ENCODE measurements around the gene GNG7.

Gene GNG7

GRCh38 chr19:2557093-2557440, 145.4 kb downstream of the GNG7 start:
- Histone ChIP-seq H3K79me2 (ENCODE audit: insufficient read depth, low read length) (no peaks in the 10 kb centered on the region), H3K9me2 (replicated peaks; ENCODE audit: low read depth, low read length) (no peaks in the 10 kb centered on the region), H3F3A (ENCODE audit: low read depth) (peaks cover 7% of the 10 kb centered on the region), H3K4me2 (ENCODE audit: low read depth, low read length, poor library complexity, severe bottlenecking) (no peak overlapping the region), H3K9ac (ENCODE audit: low read depth, low read length, poor library complexity, severe bottlenecking) (no peak overlapping the region), H3K9me3 (ENCODE audit: insufficient read depth, low read depth, low read length) (no peaks in the 10 kb centered on the region), H4K20me1 (ENCODE audit: insufficient read depth, low read length, poor library complexity, severe bottlenecking) (no peaks in the 10 kb centered on the region), H3K4me1 (ENCODE audit: insufficient read depth, low read length, poor library complexity, severe bottlenecking) (peaks cover 25% of the 10 kb centered on the region), H3K36me3 (ENCODE audit: insufficient read depth, low read length) (no peaks in the 10 kb centered on the region), H2AFZ (ENCODE audit: low read length) (no peak overlapping the region), H3K4me3 (ENCODE audit: low read length, poor library complexity, severe bottlenecking) (no peak overlapping the region), H3K27me3 (ENCODE audit: insufficient read depth, low read length, poor library complexity, severe bottlenecking) (no peaks in the 10 kb centered on the region)
- TF ChIP-seq CTCF (conservative IDR thresholded peaks at IDR 0.05; ENCODE audit: low read length) = no peak
- TF ChIP-seq EZH2phosphoT487 (IDR thresholded peaks at IDR 0.05; ENCODE audit: borderline replicate concordance) = no peak

GRCh38 chr19:2556221-2557092, 146.0 kb downstream of the GNG7 start:
- no peaks in the 10 kb centered on the region for H3K9me2 ChIP-seq (replicated peaks; ENCODE audit: low read depth, low read length)
- no peak overlapping the region for H2AFZ ChIP-seq (ENCODE audit: low read length)
- peaks cover 7% of the 10 kb centered on the region for H3F3A ChIP-seq (ENCODE audit: low read depth)
- no peak overlapping the region for H3K4me2 ChIP-seq (ENCODE audit: low read depth, low read length, poor library complexity, severe bottlenecking)
- peaks cover 24% of the 10 kb centered on the region for H3K4me1 ChIP-seq (ENCODE audit: insufficient read depth, low read length, poor library complexity, severe bottlenecking)
- no peaks in the 10 kb centered on the region for H3K27me3 ChIP-seq (ENCODE audit: insufficient read depth, low read length, poor library complexity, severe bottlenecking)
- H3K9me3 ChIP-seq (ENCODE audit: insufficient read depth, low read depth, low read length) = no peaks in the 10 kb centered on the region
- peak overlapping the region; percentile 12 for H3K9ac ChIP-seq (ENCODE audit: low read depth, low read length, poor library complexity, severe bottlenecking)
- TF ChIP-seq CTCF (conservative IDR thresholded peaks at IDR 0.05; ENCODE audit: low read length) = no peak
- no peak for TF ChIP-seq EZH2phosphoT487 (IDR thresholded peaks at IDR 0.05; ENCODE audit: borderline replicate concordance)
- H3K79me2 ChIP-seq (ENCODE audit: insufficient read depth, low read length) = no peaks in the 10 kb centered on the region
- no peak overlapping the region for H3K4me3 ChIP-seq (ENCODE audit: low read length, poor library complexity, severe bottlenecking)
- H4K20me1 ChIP-seq (ENCODE audit: insufficient read depth, low read length, poor library complexity, severe bottlenecking) = no peaks in the 10 kb centered on the region
- H3K36me3 ChIP-seq (ENCODE audit: insufficient read depth, low read length) = no peaks in the 10 kb centered on the region

- H3F3A ChIP-seq (ENCODE audit: low read depth) = peaks cover 7% of the 10 kb centered on the region
- H2AFZ ChIP-seq (ENCODE audit: low read length) = no peak overlapping the region
- H3K27me3 ChIP-seq (ENCODE audit: insufficient read depth, low read length, poor library complexity, severe bottlenecking) = no peaks in the 10 kb centered on the region
- H3K9ac ChIP-seq (ENCODE audit: low read depth, low read length, poor library complexity, severe bottlenecking) = no peak overlapping the region
- H3K4me3 ChIP-seq (ENCODE audit: low read length, poor library complexity, severe bottlenecking) = no peak overlapping the region
- H3K9me3 ChIP-seq (ENCODE audit: insufficient read depth, low read depth, low read length) = no peaks in the 10 kb centered on the region
- no peak for TF ChIP-seq EZH2phosphoT487 (IDR thresholded peaks at IDR 0.05; ENCODE audit: borderline replicate concordance)
- no peak for TF ChIP-seq CTCF (conservative IDR thresholded peaks at IDR 0.05; ENCODE audit: low read length)
- no peaks in the 10 kb centered on the region for H3K36me3 ChIP-seq (ENCODE audit: insufficient read depth, low read length)
- peaks cover 24% of the 10 kb centered on the region for H3K4me1 ChIP-seq (ENCODE audit: insufficient read depth, low read length, poor library complexity, severe bottlenecking)
- H3K9me2 ChIP-seq (replicated peaks; ENCODE audit: low read depth, low read length) = no peaks in the 10 kb centered on the region
- no peaks in the 10 kb centered on the region for H3K79me2 ChIP-seq (ENCODE audit: insufficient read depth, low read length)
- H4K20me1 ChIP-seq (ENCODE audit: insufficient read depth, low read length, poor library complexity, severe bottlenecking) = no peaks in the 10 kb centered on the region
- no peak overlapping the region for H3K4me2 ChIP-seq (ENCODE audit: low read depth, low read length, poor library complexity, severe bottlenecking)
Observed at GRCh38 chr19:2555422-2556220, 146.9 kb downstream of the GNG7 start.
